GM12891 (cell line): ENCODE results near the gene UBE2G1.
"Not testable (repeated sequence)": the region's sequence is repeated elsewhere in the genome, so short reads cannot be mapped to it uniquely, and the experiment has no call there.

Experiments
- DNase-seq: peaks from one replicate; pipeline ENCODE4 v3.0.0; 2011; ENCODE audit warnings: low spot score; ENCODE audit not compliant: insufficient read length
- FAIRE-seq: peaks from 2 replicates; lab custom pipeline; 2011; peaks lifted over from hg19 to GRCh38; lab: Jason Lieb, UNC
- PAX5 ChIP-seq: IDR thresholded peaks from 2 replicates; pipeline ENCODE4 v1.6.1; 2011; ENCODE audit warnings: low read length, moderate library complexity, mild to moderate bottlenecking; ENCODE audit not compliant: insufficient read depth, severe bottlenecking
- POLR2A ChIP-seq: IDR thresholded peaks from 2 replicates; pipeline ENCODE4 v1.6.1; 2011; ENCODE audit warnings: low read depth, low read length, control low read depth
- POLR2AphosphoS5 ChIP-seq: IDR thresholded peaks from 2 replicates; pipeline ENCODE4 v1.6.1; 2011; ENCODE audit warnings: low read depth, low read length, control low read depth
- POU2F2 ChIP-seq: IDR thresholded peaks from 2 replicates; pipeline ENCODE4 v1.6.1; 2011; ENCODE audit warnings: low read depth, mild to moderate bottlenecking, control low read depth, low read length, moderate library complexity
- SPI1 ChIP-seq: IDR thresholded peaks from 2 replicates; pipeline ENCODE4 v1.6.1; 2011; ENCODE audit warnings: low read depth, low read length, control low read depth
- TAF1 ChIP-seq: IDR thresholded peaks from 2 replicates; pipeline ENCODE4 v1.6.1; 2011; ENCODE audit warnings: low read depth, low read length, control low read depth

UBE2G1 gene

DNA sequence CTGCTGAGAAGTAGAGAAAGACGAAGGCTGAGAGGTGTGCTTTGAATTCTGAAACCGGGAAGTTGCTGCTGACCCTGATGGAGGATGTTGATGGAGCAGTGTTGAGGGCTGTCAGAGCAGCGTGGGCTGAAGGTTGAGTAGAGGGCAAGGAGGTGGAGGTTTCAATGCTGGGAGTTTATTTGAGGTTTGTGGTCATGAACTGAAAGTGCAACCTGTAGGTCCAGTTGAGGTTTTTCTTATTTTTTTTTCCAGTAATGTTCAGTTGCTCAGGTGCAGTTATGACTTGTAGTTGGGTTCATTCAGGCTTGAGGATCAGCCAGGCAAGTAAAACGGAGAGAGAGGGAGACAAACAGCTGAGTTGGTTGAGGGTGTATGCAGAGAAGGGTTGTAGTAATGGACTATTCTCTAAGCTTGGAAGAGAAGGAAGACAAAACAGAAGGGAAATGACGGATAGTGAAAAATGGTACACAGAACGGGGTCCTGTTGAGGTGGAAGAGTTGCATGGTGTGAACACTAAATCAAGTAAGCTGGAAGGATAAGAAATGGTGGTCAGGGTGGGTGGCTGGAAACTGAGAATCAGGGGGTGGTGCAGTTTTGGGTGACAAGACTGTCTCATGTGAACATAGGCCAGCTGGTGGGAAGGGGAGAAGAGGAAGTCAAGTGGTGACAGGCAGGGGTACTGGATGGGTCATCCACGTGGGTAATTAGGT is 8.7 kb upstream of the UBE2G1 start:
- DNase-seq (peak; percentile 37), FAIRE-seq (peak; percentile 100)
- TF ChIP-seq POLR2AphosphoS5 (no peak; the same call in 1 of the 2 replicates), POU2F2 (peak; percentile 63), SPI1 (peak; percentile 82), POLR2A (no peak), PAX5 (peak; percentile 80), TAF1 (no peak)

GRCh38 chr17:4369557-4370230 is 3.2 kb upstream of the UBE2G1 start:
- DNase-seq, result no peak
- peak; percentile 67 for FAIRE-seq
- TF ChIP-seq POLR2A (no peak), POU2F2 (no peak), TAF1 (no peak), PAX5 (no peak), POLR2AphosphoS5 (no peak), SPI1 (no peak)

- TF ChIP-seq POLR2AphosphoS5, result no peak
- TF ChIP-seq POU2F2, result no peak
- no peak for TF ChIP-seq PAX5
- no peak for TF ChIP-seq TAF1
- no peak for TF ChIP-seq POLR2A
- no peak for TF ChIP-seq SPI1
- FAIRE-seq, result peak; percentile 41
- no peak for DNase-seq
Measured at GRCh38 chr17:4368341-4368740, 1.9 kb upstream of the UBE2G1 start.

DNA sequence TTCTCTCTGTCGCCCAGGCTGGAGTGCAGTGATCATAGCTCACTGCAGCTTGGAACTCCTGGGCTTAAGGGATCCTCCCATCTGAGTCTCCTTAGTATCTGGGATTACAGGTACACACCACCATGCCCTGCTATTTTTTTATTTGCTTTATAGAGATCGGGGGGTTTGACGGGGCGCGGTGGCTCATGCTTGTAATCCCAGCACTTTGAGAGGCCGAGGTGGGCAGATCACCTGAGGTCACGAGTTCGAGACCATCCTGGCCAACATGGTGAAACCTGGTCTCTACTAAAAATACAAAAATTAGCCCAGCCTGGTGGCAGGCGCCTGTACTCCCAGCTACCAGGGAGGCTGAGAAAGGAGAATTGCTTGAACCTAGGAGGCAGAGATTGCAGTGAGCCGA is 702 bp upstream of the UBE2G1 start:
- DNase-seq, FAIRE-seq: not testable (repeated sequence)

DNA sequence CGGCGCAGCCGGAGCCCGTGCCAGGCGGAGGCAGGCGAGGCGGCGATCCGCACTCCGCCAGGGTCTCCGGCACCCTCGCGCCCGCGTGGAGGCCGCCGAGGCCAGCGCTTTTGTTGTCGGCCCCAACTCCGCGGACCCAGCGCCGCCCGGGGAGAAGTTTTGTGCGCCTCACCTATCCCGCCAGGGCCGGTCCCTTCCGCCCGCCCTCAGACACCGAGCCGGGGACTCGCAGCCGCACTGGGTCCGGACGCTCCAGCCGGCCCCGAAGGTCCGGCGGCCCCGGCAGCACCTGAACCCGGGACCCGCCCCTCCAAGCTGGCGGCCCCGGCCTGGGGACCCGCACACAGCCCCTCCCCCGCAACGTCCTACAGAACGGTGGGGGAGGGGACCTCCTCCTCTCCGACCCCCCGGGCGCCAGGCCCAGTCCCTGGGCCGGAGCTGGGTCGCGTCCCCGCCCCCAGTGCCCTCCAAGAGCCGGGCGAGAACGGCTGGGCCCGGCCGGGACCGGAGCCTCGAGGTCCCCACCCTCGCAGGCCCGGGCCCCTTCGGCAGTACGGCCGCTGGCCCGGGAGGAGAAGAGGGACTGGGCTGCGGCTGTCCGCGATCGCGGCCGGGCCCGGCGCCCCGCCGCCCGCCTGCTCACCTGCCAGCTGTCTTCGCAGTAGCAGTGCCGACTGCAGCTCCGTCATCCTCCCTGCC is 698 bp downstream of the UBE2G1 start:
- FAIRE-seq (no peak), DNase-seq (no peak)
- no peak for TF ChIP-seq POLR2AphosphoS5
- TF ChIP-seq TAF1, result no peak
- no peak for TF ChIP-seq POLR2A
- no peak for TF ChIP-seq PAX5
- TF ChIP-seq SPI1, result no peak
- TF ChIP-seq POU2F2, result no peak

- TF ChIP-seq PAX5 (no peak), POLR2AphosphoS5 (peak; percentile 54; the same call in 1 of the 2 replicates)
- FAIRE-seq, result peak; percentile 95
- DNase-seq, result peak; percentile 80
Measured at GRCh38 chr17:4365103-4365627, 1.3 kb downstream of the UBE2G1 start.

- DNase-seq (no peak), FAIRE-seq (no peak)
- TF ChIP-seq TAF1 (no peak), POU2F2 (no peak), POLR2A (no peak), SPI1 (no peak), POLR2AphosphoS5 (no peak), PAX5 (no peak)
Measured at GRCh38 chr17:4364622-4365041, 1.8 kb downstream of the UBE2G1 start.

DNA sequence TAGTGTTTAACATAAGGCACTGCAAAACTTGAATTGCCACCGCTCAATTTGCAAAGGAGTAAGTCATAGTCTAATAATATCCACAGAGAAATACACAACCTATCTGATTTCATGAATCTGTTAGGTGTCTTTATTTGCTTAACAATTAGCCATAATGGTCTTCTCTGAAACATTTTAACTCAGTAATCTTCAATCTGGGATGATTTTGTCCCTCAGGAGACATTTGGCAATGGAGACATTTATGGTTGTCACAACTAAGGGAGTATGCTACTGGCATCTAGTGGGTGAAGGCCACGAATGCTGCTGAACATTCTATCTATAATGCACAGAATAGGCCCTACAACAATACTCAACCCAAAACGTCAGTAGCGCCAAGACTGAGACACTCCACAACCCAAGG is 4.3 kb downstream of the UBE2G1 start:
- FAIRE-seq, result no peak
- TF ChIP-seq POLR2AphosphoS5 (no peak), POU2F2 (no peak), SPI1 (no peak), TAF1 (no peak)
- no peak for DNase-seq

- no peak for DNase-seq
- peak; percentile 77 for FAIRE-seq
- TF ChIP-seq POLR2A, result no peak
- no peak for TF ChIP-seq TAF1
- TF ChIP-seq POU2F2, result no peak
- no peak for TF ChIP-seq PAX5
- TF ChIP-seq SPI1, result no peak
- no peak for TF ChIP-seq POLR2AphosphoS5
Measured at GRCh38 chr17:4358154-4358553, 8.3 kb downstream of the UBE2G1 start.

DNA sequence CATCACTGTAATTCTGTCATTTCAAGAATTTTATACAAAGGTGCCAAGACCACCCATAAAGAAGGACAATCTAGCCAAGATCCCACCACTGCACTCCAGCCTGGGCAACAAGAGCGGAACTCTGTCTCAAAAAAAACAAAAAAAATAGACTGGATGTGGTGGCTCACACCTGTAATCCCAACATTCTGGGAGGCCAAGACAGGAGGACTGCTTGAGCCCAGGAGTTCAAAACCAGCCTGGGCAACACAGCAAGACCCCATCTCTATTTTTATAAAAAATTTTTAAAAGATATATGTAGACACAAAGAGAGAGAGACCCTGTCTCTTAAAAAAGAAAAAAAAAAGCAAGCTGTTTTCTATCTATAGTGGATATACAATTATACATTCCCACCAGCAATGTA is 8.8 kb downstream of the UBE2G1 start:
- DNase-seq, result no peak
- no peak for TF ChIP-seq POLR2AphosphoS5
- no peak for TF ChIP-seq TAF1
- no peak for TF ChIP-seq POU2F2
- no peak for TF ChIP-seq POLR2A
- no peak for TF ChIP-seq PAX5
- TF ChIP-seq SPI1, result no peak
- no peak for FAIRE-seq
